Lower lobe of right lung (tissue), 2 donors: ENCODE measurements around the gene PAX9. TPM values are rescaled to one million over a fixed set of nuclear protein-coding genes. Genes with fewer than 3 reads are reported as not detected.

Experiments
- ATAC-seq, 2 donors: fragments of 200-7000 bp; cut with Tn5 transposase; one replicate each; pipeline ENCODE4 v1.9.1; 2020 to 2022; ENCODE audit warnings: mild to moderate bottlenecking in 2 of 2, moderate library complexity in 2 of 2
- DNase-seq: peaks from one replicate; pipeline ENCODE4 v3.0.0-alpha.2; 2020
- H3K27ac ChIP-seq: fragments of 200-600 bp; one replicate; pipeline ENCODE4 v1.8.0; 2022
- H3K27me3 ChIP-seq: fragments of 200-600 bp; one replicate; pipeline ENCODE4 v1.8.0; 2022; ENCODE audit warnings: low read depth
- H3K36me3 ChIP-seq: fragments of 200-600 bp; one replicate; pipeline ENCODE4 v1.8.0; 2022; ENCODE audit warnings: mild to moderate bottlenecking
- H3K4me1 ChIP-seq: fragments of 200-600 bp; one replicate; pipeline ENCODE4 v1.8.0; 2022
- H3K4me3 ChIP-seq: fragments of 200-600 bp; one replicate; pipeline ENCODE4 v1.8.0; 2022; ENCODE audit warnings: mild to moderate bottlenecking
- H3K9me3 ChIP-seq: fragments of 200-600 bp; one replicate; pipeline ENCODE4 v1.8.0; 2022
- CTCF ChIP-seq: fragments of 200-600 bp; IDR thresholded peaks from one replicate; pipeline ENCODE4 v1.8.0; 2022; ENCODE audit warnings: antibody characterized with exemption, mild to moderate bottlenecking
- intact Hi-C: fragments of 100-400 bp; cut with DNase I; formaldehyde crosslinking; loops from one replicate; pipeline ENCODE4 v1.11.0; 2022
- total RNA-seq: library from RNA; stranded (reverse); fragmentation: NEBNext Ultra II Directional; extraction: Animal tissue kit (Norgen Biotek cat#: 25700); gene quantifications from one replicate; pipeline ENCODE4 v1.2.1, GENCODE V29; 2021
- donor health status: DM: no; HTN: yes; CAD: no; lungs with severe emphysema.

Gene PAX9
- total RNA-seq, 1 donor from 2014 or later, result 1.0 TPM

DNA sequence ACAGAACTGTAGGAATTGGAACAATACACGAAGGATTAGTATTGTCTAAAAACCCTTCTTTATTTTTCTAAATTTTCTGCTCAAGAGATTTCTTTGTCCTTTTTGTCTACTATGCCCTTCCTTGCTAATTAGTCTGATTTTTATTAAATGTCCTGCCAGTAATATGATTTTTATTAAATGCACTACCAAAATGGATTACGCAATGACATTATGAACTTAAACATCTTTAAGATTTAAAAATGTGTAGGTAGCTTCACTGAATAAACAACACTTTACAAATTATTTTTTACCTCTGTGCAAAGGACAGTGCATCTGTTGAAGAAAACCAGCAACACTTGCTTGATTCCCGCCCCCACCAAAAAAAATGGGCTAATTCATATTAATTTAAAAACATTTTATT is 8.2 kb upstream of the PAX9 start:
- intact Hi-C loops, result no loop called here
- Histone ChIP-seq H3K27me3 (peaks cover 100% of the 10 kb centered on the region), H3K4me1 (peaks cover 24% of the 10 kb centered on the region), H3K9me3 (no peaks in the 10 kb centered on the region), H3K27ac (no peak overlapping the region), H3K4me3 (no peak overlapping the region), H3K36me3 (no peaks in the 10 kb centered on the region)
- ATAC-seq (no peak), DNase-seq (no peak)
- no peak for TF ChIP-seq CTCF

DNA sequence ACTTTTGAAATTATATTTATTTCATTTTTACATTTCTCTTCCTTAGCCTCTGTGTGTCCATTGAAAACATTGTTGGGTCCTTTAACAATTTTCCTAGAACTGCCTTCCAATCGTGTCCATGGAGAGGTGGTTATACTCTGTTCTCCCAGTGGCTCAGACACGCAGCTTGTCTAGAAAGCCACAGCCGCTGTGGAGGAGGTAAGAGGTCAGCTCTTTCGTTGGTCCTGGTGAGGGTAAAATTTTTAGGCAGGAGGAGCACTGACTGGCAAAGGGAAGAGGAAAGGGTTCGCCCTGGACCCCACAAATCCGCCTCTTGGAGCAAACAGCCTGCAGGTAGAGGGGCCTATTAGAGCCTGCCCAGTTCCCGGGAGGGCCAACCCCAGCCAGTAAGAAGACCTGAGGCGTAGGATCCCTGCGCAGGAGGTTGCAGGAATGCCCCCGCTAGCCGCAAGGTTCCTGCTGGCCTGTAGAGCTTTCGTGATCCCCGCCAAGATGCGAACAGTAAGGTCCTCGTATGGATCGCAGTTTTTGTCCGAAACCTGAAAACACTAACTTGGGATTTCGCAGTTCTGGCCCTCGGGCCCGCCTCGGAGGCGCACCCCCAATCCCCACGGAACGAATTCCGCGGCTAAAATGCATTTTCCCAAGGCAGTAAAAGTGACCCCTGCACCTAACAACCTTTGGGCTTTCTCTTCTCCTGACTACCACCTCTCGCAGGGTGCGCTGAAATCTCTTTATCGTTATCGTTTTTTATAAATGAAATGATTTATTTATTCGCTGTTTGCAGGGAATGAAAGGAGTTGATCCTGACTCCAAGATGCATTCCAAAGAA is 7.5 kb upstream of the PAX9 start:
- peaks cover 100% of the 10 kb centered on the region for H3K27me3 ChIP-seq
- intact Hi-C loops, result no loop called here
- TF ChIP-seq CTCF, result no peak
- peaks cover 30% of the 10 kb centered on the region for H3K4me1 ChIP-seq
- no peaks in the 10 kb centered on the region for H3K9me3 ChIP-seq
- H3K4me3 ChIP-seq, result no peak overlapping the region
- H3K36me3 ChIP-seq, result no peaks in the 10 kb centered on the region
- no peak overlapping the region for H3K27ac ChIP-seq
- ATAC-seq, result no peak
- no peak for DNase-seq

DNA sequence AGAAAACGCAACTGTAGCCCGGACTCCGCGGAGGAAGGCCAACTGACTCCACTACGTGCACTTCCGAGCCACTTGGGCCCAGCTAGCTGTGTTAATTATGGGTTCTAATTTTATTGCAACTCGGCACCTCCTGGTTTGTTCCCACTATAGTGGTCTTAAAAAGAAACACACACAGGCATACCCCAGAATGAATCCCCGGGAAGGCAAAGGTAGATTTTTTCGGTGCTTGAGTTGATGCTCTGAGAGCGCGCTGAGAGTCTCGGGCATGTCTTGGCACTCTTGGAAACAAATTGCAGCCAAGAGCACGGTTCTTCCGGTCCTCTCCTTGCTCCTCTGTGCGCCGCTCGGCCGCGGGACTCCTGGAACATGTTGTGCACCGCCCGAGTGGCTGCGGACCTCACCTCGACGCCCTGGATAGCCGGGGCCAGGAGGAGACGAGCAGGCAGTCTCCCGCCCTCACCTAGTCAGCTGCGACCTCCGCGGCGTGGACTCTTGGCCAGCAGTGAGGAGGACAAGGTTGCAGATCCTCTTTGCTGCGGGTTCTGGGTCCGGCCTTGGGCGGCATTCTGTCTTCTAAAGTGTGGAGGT is 6.8 kb upstream of the PAX9 start:
- Histone ChIP-seq H3K4me3 (no peak overlapping the region), H3K9me3 (no peaks in the 10 kb centered on the region), H3K27ac (no peak overlapping the region), H3K27me3 (peaks cover 100% of the 10 kb centered on the region), H3K4me1 (peaks cover 30% of the 10 kb centered on the region), H3K36me3 (no peaks in the 10 kb centered on the region)
- DNase-seq (no peak), ATAC-seq (no peak)
- TF ChIP-seq CTCF, result no peak
- intact Hi-C loops, result no loop called here

DNA sequence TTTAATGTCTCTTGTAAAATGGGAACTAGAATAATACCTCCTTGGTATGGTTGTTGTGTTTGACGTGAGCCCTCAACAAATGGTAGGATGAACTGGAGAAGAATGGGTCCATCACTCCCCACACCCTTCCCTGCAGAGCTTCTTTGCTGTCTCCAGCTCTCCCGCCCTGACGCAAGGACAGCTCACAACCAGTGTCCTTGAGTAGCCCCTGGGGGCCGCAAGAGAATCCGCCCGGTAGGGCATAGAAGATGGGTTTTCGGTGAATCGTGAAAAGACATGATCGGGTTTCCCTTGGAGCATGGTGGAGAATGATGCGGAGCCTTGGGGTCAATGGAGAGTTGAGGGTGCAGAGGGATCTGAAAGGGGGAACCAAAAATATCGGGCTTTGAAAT is 6.1 kb upstream of the PAX9 start:
- H3K27ac ChIP-seq, result no peak overlapping the region
- intact Hi-C loops, result no loop called here
- no peak overlapping the region for H3K4me3 ChIP-seq
- ATAC-seq (no peak), DNase-seq (no peak)
- TF ChIP-seq CTCF, result no peak
- H3K27me3 ChIP-seq, result peaks cover 100% of the 10 kb centered on the region
- H3K36me3 ChIP-seq, result no peaks in the 10 kb centered on the region
- H3K4me1 ChIP-seq, result peaks cover 30% of the 10 kb centered on the region
- H3K9me3 ChIP-seq, result no peaks in the 10 kb centered on the region

DNA sequence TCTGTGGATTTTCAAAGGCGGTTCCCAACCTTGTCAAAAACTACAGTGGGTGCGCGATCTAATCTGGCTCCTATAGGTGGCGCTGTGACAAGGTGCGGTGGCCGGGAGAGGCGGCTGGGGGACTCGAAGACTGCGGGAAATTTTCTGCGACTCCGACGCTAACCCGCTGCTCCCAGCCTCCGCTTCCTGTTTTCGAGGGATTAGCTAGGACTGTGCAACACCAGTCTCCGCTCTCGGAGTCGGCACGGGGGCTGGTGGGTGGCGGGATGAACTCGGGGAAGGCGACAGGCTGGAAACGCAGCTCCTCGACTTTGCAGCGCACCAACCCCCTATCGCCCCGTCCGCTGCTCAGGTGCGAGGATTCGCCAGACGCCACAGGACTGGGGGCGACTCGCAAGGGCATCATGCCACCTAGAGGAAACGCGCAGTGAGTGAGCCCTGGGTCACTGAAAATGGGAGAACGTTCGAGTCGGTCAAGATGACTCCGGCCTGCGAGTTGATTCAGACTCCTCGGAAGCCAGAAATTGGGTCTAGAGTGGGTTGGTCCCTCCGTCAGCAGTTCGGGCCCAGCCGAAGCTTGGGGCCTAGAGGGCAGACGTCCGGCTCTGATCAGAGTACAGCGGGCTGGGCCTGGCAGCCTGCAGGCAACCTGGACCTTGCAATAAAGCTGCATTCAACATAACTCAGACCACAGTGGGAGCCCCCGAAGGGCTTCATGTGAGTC is 5.5 kb upstream of the PAX9 start:
- DNase-seq (no peak), ATAC-seq (peak; percentile 45 to 53)
- H3K27me3 ChIP-seq, result peaks cover 100% of the 10 kb centered on the region
- no peaks in the 10 kb centered on the region for H3K9me3 ChIP-seq
- no peak overlapping the region for H3K27ac ChIP-seq
- H3K4me3 ChIP-seq, result no peak overlapping the region
- TF ChIP-seq CTCF, result peak; percentile 27
- peaks cover 35% of the 10 kb centered on the region for H3K4me1 ChIP-seq
- intact Hi-C loops, result no loop called here
- no peaks in the 10 kb centered on the region for H3K36me3 ChIP-seq
